ENCODE data around the gene TSPAN3.

Gene TSPAN3

DNA sequence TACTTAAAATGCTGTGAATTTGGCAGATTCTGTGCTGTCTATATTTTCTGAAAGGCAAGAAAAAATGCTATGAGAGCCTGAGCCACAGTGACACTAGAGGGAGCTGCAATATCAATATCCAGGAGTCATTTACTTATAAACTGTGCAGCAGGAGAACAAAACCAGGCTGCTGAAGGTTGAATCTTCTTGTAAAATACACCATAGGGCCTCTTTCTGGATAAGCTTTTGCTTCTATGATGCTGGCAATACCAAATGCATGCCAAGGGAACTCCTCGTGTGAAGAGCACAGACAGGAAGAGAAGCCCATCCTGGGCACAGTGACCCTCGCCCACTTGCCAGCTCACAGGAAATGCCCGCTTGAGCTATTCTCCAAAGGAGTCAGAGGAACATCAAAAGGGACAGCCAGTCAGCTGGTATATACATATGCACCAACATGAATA, 48.0 kb upstream of the TSPAN3 start:
- Histone ChIP-seq H3K27me3 (ENCODE audit: low read length) (no peaks in the 10 kb centered on the region), H3K9ac (ENCODE audit: low read length) (no peak overlapping the region), H3K79me2 (ENCODE audit: insufficient read depth, low read length) (no peaks in the 10 kb centered on the region), H3K9me3 (ENCODE audit: insufficient read depth, low read length) (no peaks in the 10 kb centered on the region), H3K4me2 (ENCODE audit: low read depth, low read length, poor library complexity, severe bottlenecking) (no peak overlapping the region), H3K27ac (ENCODE audit: low read depth, low read length) (no peak overlapping the region), H3K9me2 (replicated peaks; ENCODE audit: insufficient read depth, low read length) (no peaks in the 10 kb centered on the region), H3K4me3 (ENCODE audit: insufficient read depth, low read length, poor library complexity, severe bottlenecking) (no peak overlapping the region), H4K20me1 (ENCODE audit: low read depth, low read length) (no peaks in the 10 kb centered on the region), H3K36me3 (ENCODE audit: low read length) (no peaks in the 10 kb centered on the region), H3F3A (ENCODE audit: insufficient read depth) (no peaks in the 10 kb centered on the region), H2AFZ (ENCODE audit: low read depth, low read length, severe bottlenecking) (no peak overlapping the region)
- TF ChIP-seq EZH2phosphoT487 (conservative IDR thresholded peaks at IDR 0.05; ENCODE audit: low read length) = no peak
- TF ChIP-seq CTCF (IDR thresholded peaks at IDR 0.05; ENCODE audit: insufficient read depth, low read length, poor library complexity, severe bottlenecking) = peak; percentile 71

GRCh38 chr15:77115179-77115578, 44.3 kb upstream of the TSPAN3 start:
- Histone ChIP-seq H3K36me3 (ENCODE audit: low read length) (no peaks in the 10 kb centered on the region), H2AFZ (ENCODE audit: low read depth, low read length, severe bottlenecking) (no peak overlapping the region), H3K27ac (ENCODE audit: low read depth, low read length) (no peak overlapping the region), H3K4me2 (ENCODE audit: low read depth, low read length, poor library complexity, severe bottlenecking) (no peak overlapping the region), H3K9me3 (ENCODE audit: insufficient read depth, low read length) (no peaks in the 10 kb centered on the region), H3K4me3 (ENCODE audit: insufficient read depth, low read length, poor library complexity, severe bottlenecking) (no peak overlapping the region), H4K20me1 (ENCODE audit: low read depth, low read length) (no peaks in the 10 kb centered on the region), H3K79me2 (ENCODE audit: insufficient read depth, low read length) (no peaks in the 10 kb centered on the region), H3K9me2 (replicated peaks; ENCODE audit: insufficient read depth, low read length) (no peaks in the 10 kb centered on the region), H3K9ac (ENCODE audit: low read length) (no peak overlapping the region), H3K27me3 (ENCODE audit: low read length) (no peaks in the 10 kb centered on the region), H3F3A (ENCODE audit: insufficient read depth) (no peaks in the 10 kb centered on the region)
- no peak for TF ChIP-seq CTCF (IDR thresholded peaks at IDR 0.05; ENCODE audit: insufficient read depth, low read length, poor library complexity, severe bottlenecking)
- TF ChIP-seq EZH2phosphoT487 (conservative IDR thresholded peaks at IDR 0.05; ENCODE audit: low read length) = no peak

DNA sequence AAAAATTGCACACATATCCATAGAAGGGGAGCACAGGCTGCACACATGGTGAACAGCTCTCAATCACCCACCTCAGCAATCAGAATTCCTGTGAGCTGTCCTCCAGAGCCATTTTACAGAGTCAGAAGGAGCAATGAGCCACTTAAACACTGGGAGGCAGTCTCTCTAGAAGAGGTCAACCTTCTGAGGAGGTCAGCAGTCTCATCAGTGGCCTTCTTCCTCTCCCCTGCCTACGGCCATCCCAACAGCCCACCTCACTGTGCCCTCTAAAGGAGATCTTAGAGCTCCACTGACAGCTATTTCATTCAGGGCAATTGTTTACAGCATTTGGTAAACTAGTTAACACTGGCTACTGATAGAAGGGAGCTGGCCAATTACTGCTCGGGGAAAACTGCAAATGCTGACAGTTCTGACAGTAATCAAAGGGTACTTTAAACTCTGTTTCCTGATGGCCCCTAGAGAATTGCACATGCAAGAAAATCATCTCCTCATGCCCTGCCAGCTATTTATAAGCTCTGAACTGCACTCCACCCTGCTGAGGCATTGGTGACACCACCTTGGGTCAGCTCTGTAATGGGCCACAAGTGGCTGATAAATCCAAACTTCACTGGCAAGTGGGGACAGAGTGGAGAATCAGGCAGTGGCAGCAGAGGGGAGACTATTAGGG, 42.1 kb upstream of the TSPAN3 start:
- Histone ChIP-seq H3K79me2 (ENCODE audit: insufficient read depth, low read length) (no peaks in the 10 kb centered on the region), H3K27me3 (ENCODE audit: low read length) (no peaks in the 10 kb centered on the region), H3K9me3 (ENCODE audit: insufficient read depth, low read length) (no peaks in the 10 kb centered on the region), H2AFZ (ENCODE audit: low read depth, low read length, severe bottlenecking) (no peak overlapping the region), H3K27ac (ENCODE audit: low read depth, low read length) (no peak overlapping the region), H3K4me3 (ENCODE audit: insufficient read depth, low read length, poor library complexity, severe bottlenecking) (no peak overlapping the region), H3K4me2 (ENCODE audit: low read depth, low read length, poor library complexity, severe bottlenecking) (no peak overlapping the region), H3K36me3 (ENCODE audit: low read length) (no peaks in the 10 kb centered on the region), H3K9ac (ENCODE audit: low read length) (no peak overlapping the region), H3F3A (ENCODE audit: insufficient read depth) (no peaks in the 10 kb centered on the region), H3K9me2 (replicated peaks; ENCODE audit: insufficient read depth, low read length) (no peaks in the 10 kb centered on the region), H4K20me1 (ENCODE audit: low read depth, low read length) (no peaks in the 10 kb centered on the region)
- TF ChIP-seq EZH2phosphoT487 (conservative IDR thresholded peaks at IDR 0.05; ENCODE audit: low read length) (no peak), CTCF (IDR thresholded peaks at IDR 0.05; ENCODE audit: insufficient read depth, low read length, poor library complexity, severe bottlenecking) (no peak)
